ENCODE results near the gene FANK1.

GRCh38 chr10:126004752-126005151, 108.4 kb downstream of the FANK1 start:
- no peak for TF ChIP-seq CTCF (conservative IDR thresholded peaks at IDR 0.05; ENCODE audit: low read depth, low read length)
- no peak for TF ChIP-seq EZH2 (IDR thresholded peaks at IDR 0.05; ENCODE audit: borderline replicate concordance, low read depth, low read length, poor library complexity, severe bottlenecking)
